GM06990 (cell line): ENCODE measurements around the gene CFAP99.
"Not testable (repeated sequence)": the region's sequence is repeated elsewhere in the genome, so short reads cannot be mapped to it uniquely, and the experiment has no call there.

Source experiments
- DNase-seq: peaks from one replicate; pipeline ENCODE4 v3.0.0-alpha.2; 2011; ENCODE audit not compliant: insufficient read length; ENCODE audit errors: extremely low read depth
- H3K27me3 ChIP-seq: replicated peaks from 2 replicates; pipeline ENCODE4 v1.6.0; 2011; ENCODE audit warnings: low read length; ENCODE audit not compliant: control insufficient read depth, insufficient read depth
- H3K36me3 ChIP-seq: 2 replicates; pipeline ENCODE4 v1.5.1; 2011; ENCODE audit warnings: low read length; ENCODE audit not compliant: control insufficient read depth, insufficient read depth
- H3K4me3 ChIP-seq: replicated peaks from 2 replicates; pipeline ENCODE4 v1.5.1; 2011; ENCODE audit warnings: low read depth, mild to moderate bottlenecking, control low read depth, low read length
- CTCF ChIP-seq: IDR thresholded peaks from 2 replicates; pipeline ENCODE4 v1.5.1; 2011; ENCODE audit warnings: low read length, control low read depth, mild to moderate bottlenecking, inconsistent platforms; ENCODE audit not compliant: insufficient read depth, poor library complexity, severe bottlenecking

Gene CFAP99

GRCh38 chr4:2461246-2461960, 42.6 kb downstream of the CFAP99 start:
- TF ChIP-seq CTCF: no peak
- no peak for DNase-seq
- H3K27me3 ChIP-seq: no peaks in the 10 kb centered on the region
- no peak overlapping the region for H3K4me3 ChIP-seq
- no peaks in the 10 kb centered on the region for H3K36me3 ChIP-seq

GRCh38 chr4:2462218-2462991, 43.6 kb downstream of the CFAP99 start:
- Histone ChIP-seq H3K36me3 (no peaks in the 10 kb centered on the region), H3K27me3 (no peaks in the 10 kb centered on the region), H3K4me3 (peak overlapping the region; percentile 38)
- peak; percentile 82 for DNase-seq
- peak; percentile 24 for TF ChIP-seq CTCF

GRCh38 chr4:2462992-2463762, 44.4 kb downstream of the CFAP99 start:
- Histone ChIP-seq H3K27me3 (no peaks in the 10 kb centered on the region), H3K36me3 (no peaks in the 10 kb centered on the region), H3K4me3 (peak overlapping the region; percentile 38)
- TF ChIP-seq CTCF: no peak
- no peak for DNase-seq

GRCh38 chr4:2465032-2465431, 46.3 kb downstream of the CFAP99 start:
- no peak for TF ChIP-seq CTCF
- no peaks in the 10 kb centered on the region for H3K36me3 ChIP-seq
- no peak overlapping the region for H3K4me3 ChIP-seq
- no peaks in the 10 kb centered on the region for H3K27me3 ChIP-seq
- no peak for DNase-seq

GRCh38 chr4:2465544-2465943, 46.8 kb downstream of the CFAP99 start:
- DNase-seq, H3K27me3 ChIP-seq, H3K4me3 ChIP-seq, H3K36me3 ChIP-seq: not testable (repeated sequence)
